ENCODE measurements around the gene KLC4. TPM values are rescaled to one million over a fixed set of nuclear protein-coding genes. Genes with fewer than 3 reads are reported as not detected.

KLC4 gene
- total RNA-seq, 1 experiment from 2014 or later, result 14.7 TPM

Other genes with a start within 250 kb of the KLC4 start
- gene RPL7L1, start 180.0 kb upstream of the KLC4 start, total RNA-seq (2014; rRNA removed; shearing (Covaris generic)), result 174 and 187 TPM in 2 replicates
- not detected in 2 replicates for gene PTCRA, start 143.6 kb upstream of the KLC4 start, total RNA-seq (2014; rRNA removed; shearing (Covaris generic))
- gene CNPY3, start 130.2 kb upstream of the KLC4 start, total RNA-seq (2014; rRNA removed; shearing (Covaris generic)), result 58.0 and 78.3 TPM in 2 replicates
- gene GNMT, start 98.9 kb upstream of the KLC4 start, total RNA-seq (2014; rRNA removed; shearing (Covaris generic)), result 0.54 TPM in 1 of 2 replicates, not detected in the other
- gene PEX6, start 80.5 kb upstream of the KLC4 start, total RNA-seq (2014; rRNA removed; shearing (Covaris generic)), result 13.8 and 14.2 TPM in 2 replicates
- 66.6 and 94.2 TPM in 2 replicates for gene PPP2R5D, start 75.1 kb upstream of the KLC4 start, total RNA-seq (2014; rRNA removed; shearing (Covaris generic))
- gene MEA1, start 45.7 kb upstream of the KLC4 start, total RNA-seq (2014; rRNA removed; shearing (Covaris generic)), result 172 and 224 TPM in 2 replicates
- 101 and 118 TPM in 2 replicates for gene KLHDC3, start 45.4 kb upstream of the KLC4 start, total RNA-seq (2014; rRNA removed; shearing (Covaris generic))
- 153 and 195 TPM in 2 replicates for gene RRP36, start 38.0 kb upstream of the KLC4 start, total RNA-seq (2014; rRNA removed; shearing (Covaris generic))
- gene CUL7, start 5.8 kb upstream of the KLC4 start, total RNA-seq (2014; rRNA removed; shearing (Covaris generic)), result 8.3 and 17.7 TPM in 2 replicates
- 43.4 and 55.4 TPM in 2 replicates for gene MRPL2, start 197 bp upstream of the KLC4 start, total RNA-seq (2014; rRNA removed; shearing (Covaris generic))
- 76.3 and 162 TPM in 2 replicates for gene PTK7, start 16.7 kb downstream of the KLC4 start, total RNA-seq (2014; rRNA removed; shearing (Covaris generic))
- 15.6 and 26.5 TPM in 2 replicates for gene SRF, start 111.6 kb downstream of the KLC4 start, total RNA-seq (2014; rRNA removed; shearing (Covaris generic))
- 14.1 and 21.9 TPM in 2 replicates for gene CUL9, start 122.6 kb downstream of the KLC4 start, total RNA-seq (2014; rRNA removed; shearing (Covaris generic))
- gene DNPH1, start 169.8 kb downstream of the KLC4 start, total RNA-seq (2014; rRNA removed; shearing (Covaris generic)), result 19.3 and 24.3 TPM in 2 replicates
- under 0.01 TPM in 1 of 2 replicates, not detected in the other for gene TTBK1, start 183.8 kb downstream of the KLC4 start, total RNA-seq (2014; rRNA removed; shearing (Covaris generic))
- gene SLC22A7, start 238.6 kb downstream of the KLC4 start, total RNA-seq (2014; rRNA removed; shearing (Covaris generic)), result not detected in 2 replicates
- not detected in 2 replicates for gene CRIP3, start 249.2 kb downstream of the KLC4 start, total RNA-seq (2014; rRNA removed; shearing (Covaris generic))